Activated T-helper 1 cell treated with Interleukin-2 at 50 U/mL for 16 hours (primary cell): ENCODE measurements around the gene LIMA1.
A peak's percentile ranks its signal among the peaks of the same experiment; 100 is the strongest.
"Not testable (repeated sequence)": the region's sequence is repeated elsewhere in the genome, so short reads cannot be mapped to it uniquely, and the experiment has no call there.

Source experiments
- DNase-seq: peaks from one replicate; pipeline ENCODE4 v3.0.0-alpha.2; 2020; ENCODE audit warnings: low read depth

The LIMA1 gene

GRCh38 chr12:50185970-50186663 lies 97.2 kb downstream of the LIMA1 start:
- no peak for DNase-seq

GRCh38 chr12:50185301-50185895 lies 97.9 kb downstream of the LIMA1 start:
- no peak for DNase-seq

GRCh38 chr12:50184261-50184660 lies 99.1 kb downstream of the LIMA1 start:
- no peak for DNase-seq

GRCh38 chr12:50182461-50182860 lies 100.9 kb downstream of the LIMA1 start:
- no peak for DNase-seq

- DNase-seq = no peak
These were observed 101.6 kb downstream of the LIMA1 start for GRCh38 chr12:50181691-50182090.

- no peak for DNase-seq
These were observed 107.6 kb downstream of the LIMA1 start for GRCh38 chr12:50175716-50176026.

GRCh38 chr12:50174971-50175715 lies 108.2 kb downstream of the LIMA1 start:
- no peak for DNase-seq

GRCh38 chr12:50167049-50167828 lies 116.1 kb downstream of the LIMA1 start, which contains the start of gene CERS5:
Gene CERS5 (minus strand): TSS chr12:50167369. CDS start chr12:50167297, 72 bp downstream.
- peak; percentile 96 for DNase-seq

- peak; percentile 21 for DNase-seq
These were observed 116.6 kb downstream of the LIMA1 start for GRCh38 chr12:50166799-50167048.

- DNase-seq = no peak
These were observed 118.4 kb downstream of the LIMA1 start for GRCh38 chr12:50164963-50165362.

GRCh38 chr12:50162230-50162629 lies 121.1 kb downstream of the LIMA1 start:
- no peak for DNase-seq

- DNase-seq = no peak
These were observed 122.7 kb downstream of the LIMA1 start for GRCh38 chr12:50160643-50161042.

- no peak for DNase-seq
These were observed 126.1 kb downstream of the LIMA1 start for GRCh38 chr12:50157259-50157658.

- DNase-seq = no peak
These were observed 126.7 kb downstream of the LIMA1 start for GRCh38 chr12:50156641-50157040.

- not testable (repeated sequence) for DNase-seq
These were observed 128.4 kb downstream of the LIMA1 start for GRCh38 chr12:50154947-50155346.

GRCh38 chr12:50151047-50151687 lies 132.2 kb downstream of the LIMA1 start:
- DNase-seq = no peak

- DNase-seq = no peak
These were observed 134.0 kb downstream of the LIMA1 start for GRCh38 chr12:50149311-50149710.

- DNase-seq = not testable (repeated sequence)
These were observed 135.3 kb downstream of the LIMA1 start for GRCh38 chr12:50148011-50148410.

- no peak for DNase-seq
These were observed 136.0 kb downstream of the LIMA1 start for GRCh38 chr12:50147281-50147680.

- no peak for DNase-seq
These were observed 137.9 kb downstream of the LIMA1 start for GRCh38 chr12:50145439-50145838.

- DNase-seq = no peak
These were observed 140.3 kb downstream of the LIMA1 start for GRCh38 chr12:50142993-50143392.

- no peak for DNase-seq
These were observed 150.7 kb downstream of the LIMA1 start for GRCh38 chr12:50132505-50133135.
